Neural cell (in vitro differentiated cells): ENCODE data around the gene PLEKHG5. TPM values are rescaled to one million over a fixed set of nuclear protein-coding genes. Genes with fewer than 3 reads are reported as not detected.

Experiments
- H2AFZ ChIP-seq: fragments of 200-600, 300-800 bp; sonication (generic), shearing (Covaris generic); 2 replicates; pipeline ENCODE4 v1.6.0; 2014; ENCODE audit warnings: low read depth, mild to moderate bottlenecking, antibody characterized with exemption, low read length, moderate library complexity
- H3F3A ChIP-seq: fragments of 200-600 bp; shearing (Covaris generic); 2 replicates; pipeline ENCODE4 v1.6.1; 2016; ENCODE audit warnings: mild to moderate bottlenecking, moderate library complexity, mixed read lengths, antibody characterized with exemption, low read length; ENCODE audit not compliant: insufficient read depth, poor library complexity, severe bottlenecking
- H3K27ac ChIP-seq: fragments of 200-600, 300-800 bp; sonication (generic), shearing (Covaris generic); 2 replicates; pipeline ENCODE4 v1.5.1; 2014; ENCODE audit warnings: mild to moderate bottlenecking, low read length, moderate library complexity
- H3K27me3 ChIP-seq: fragments of 300-800, 200-600 bp; sonication (generic), shearing (Covaris generic); 2 replicates; pipeline ENCODE4 v1.6.0; 2014; ENCODE audit warnings: mild to moderate bottlenecking, low read depth, low read length, moderate library complexity; ENCODE audit not compliant: insufficient read depth
- H3K36me3 ChIP-seq: fragments of 300-800, 200-600 bp; sonication (generic), shearing (Covaris generic); 2 replicates; pipeline ENCODE4 v1.5.1; 2014; ENCODE audit warnings: mild to moderate bottlenecking, antibody characterized with exemption, low read length, moderate library complexity; ENCODE audit not compliant: insufficient read depth
- H3K4me2 ChIP-seq: fragments of 300-800, 200-600 bp; sonication (generic), shearing (Covaris generic); 2 replicates; pipeline ENCODE4 v1.6.0; 2014; ENCODE audit warnings: mild to moderate bottlenecking, low read length
- H3K4me3 ChIP-seq: fragments of 300-800, 200-600 bp; sonication (generic), shearing (Covaris generic); 2 replicates; pipeline ENCODE4 v1.5.1; 2014; ENCODE audit warnings: mild to moderate bottlenecking, low read length, moderate library complexity
- H3K79me2 ChIP-seq: fragments of 200-600 bp; shearing (Covaris generic); replicated peaks from 2 replicates; pipeline ENCODE4 v1.6.0; 2014; ENCODE audit warnings: mild to moderate bottlenecking, low read length, moderate library complexity; ENCODE audit not compliant: insufficient read depth
- H3K9ac ChIP-seq: fragments of 300-800, 200-600 bp; sonication (generic), shearing (Covaris generic); 2 replicates; pipeline ENCODE4 v1.6.1; 2016; ENCODE audit warnings: mild to moderate bottlenecking, low read length, mixed read lengths
- H3K9me2 ChIP-seq: fragments of 200-600 bp; shearing (Covaris generic); 2 replicates; pipeline ENCODE4 v1.6.1; 2016; ENCODE audit warnings: mild to moderate bottlenecking, low read length, mixed read lengths; ENCODE audit not compliant: insufficient read depth
- H3K9me3 ChIP-seq: fragments of 200-600, 300-800 bp; sonication (generic), shearing (Covaris generic); 2 replicates; pipeline ENCODE4 v1.6.1; 2016; ENCODE audit warnings: mild to moderate bottlenecking, mixed run types, low read length, moderate library complexity, mixed read lengths
- H4K20me1 ChIP-seq: fragments of 200-600 bp; shearing (Covaris generic); 2 replicates; pipeline ENCODE4 v1.6.1; 2016; ENCODE audit warnings: mild to moderate bottlenecking, mixed run types; ENCODE audit not compliant: insufficient read depth
- EP300 ChIP-seq: fragments of 450-650 bp; conservative IDR thresholded peaks from 2 replicates; pipeline ENCODE4 v1.6.1; 2014; ENCODE audit warnings: antibody characterized with exemption, mild to moderate bottlenecking, moderate library complexity; ENCODE audit not compliant: poor library complexity, severe bottlenecking
- EZH2 ChIP-seq: fragments of 200-600, 300-800 bp; shearing (Covaris generic), sonication (generic); IDR thresholded peaks from 2 replicates; pipeline ENCODE4 v1.6.1; 2014; ENCODE audit warnings: antibody characterized with exemption, low read length, borderline replicate concordance, mild to moderate bottlenecking; ENCODE audit not compliant: insufficient read depth, poor library complexity, severe bottlenecking
- MXI1 ChIP-seq: fragments of 450-650 bp; conservative IDR thresholded peaks from 2 replicates; pipeline ENCODE4 v1.6.1; 2014; ENCODE audit warnings: antibody characterized with exemption, mild to moderate bottlenecking; ENCODE audit not compliant: poor library complexity, severe bottlenecking
- POLR2AphosphoS5 ChIP-seq: IDR thresholded peaks from 2 replicates; pipeline ENCODE4 v1.6.1; 2012
- RAD21 ChIP-seq: fragments of 450-650 bp; conservative IDR thresholded peaks from 2 replicates; pipeline ENCODE4 v1.6.1; 2014; ENCODE audit warnings: antibody characterized with exemption, mild to moderate bottlenecking, moderate library complexity
- SMC3 ChIP-seq: fragments of 450-650 bp; conservative IDR thresholded peaks from 2 replicates; pipeline ENCODE4 v1.6.1; 2014; ENCODE audit warnings: antibody characterized with exemption, mild to moderate bottlenecking, moderate library complexity; ENCODE audit not compliant: poor library complexity
- TAF1 ChIP-seq: IDR thresholded peaks from 2 replicates; pipeline ENCODE4 v1.6.1; 2012; ENCODE audit warnings: low read depth
- polyA plus RNA-seq: library from polyadenylated mRNA; depleted of rRNA; stranded (reverse); fragments of >200 nt; gene quantifications from 2 replicates; pipeline ENCODE4 v1.2.3, GENCODE V29; 2014
- TF ChIP-seq, protein P1 (sequence below): IDR thresholded peaks from 2 replicates; pipeline ENCODE4 v1.6.1; 2012; ENCODE audit warnings: borderline replicate concordance
- TF ChIP-seq, protein P2 (sequence below): fragments of 450-650 bp; IDR thresholded peaks from 2 replicates; pipeline ENCODE4 v1.5.1; 2014; ENCODE audit warnings: antibody characterized with exemption, mild to moderate bottlenecking, moderate library complexity; ENCODE audit not compliant: poor library complexity, severe bottlenecking

Gene PLEKHG5
- polyA plus RNA-seq, 1 donor from 2014 or later, result 24.0 TPM

DNA sequence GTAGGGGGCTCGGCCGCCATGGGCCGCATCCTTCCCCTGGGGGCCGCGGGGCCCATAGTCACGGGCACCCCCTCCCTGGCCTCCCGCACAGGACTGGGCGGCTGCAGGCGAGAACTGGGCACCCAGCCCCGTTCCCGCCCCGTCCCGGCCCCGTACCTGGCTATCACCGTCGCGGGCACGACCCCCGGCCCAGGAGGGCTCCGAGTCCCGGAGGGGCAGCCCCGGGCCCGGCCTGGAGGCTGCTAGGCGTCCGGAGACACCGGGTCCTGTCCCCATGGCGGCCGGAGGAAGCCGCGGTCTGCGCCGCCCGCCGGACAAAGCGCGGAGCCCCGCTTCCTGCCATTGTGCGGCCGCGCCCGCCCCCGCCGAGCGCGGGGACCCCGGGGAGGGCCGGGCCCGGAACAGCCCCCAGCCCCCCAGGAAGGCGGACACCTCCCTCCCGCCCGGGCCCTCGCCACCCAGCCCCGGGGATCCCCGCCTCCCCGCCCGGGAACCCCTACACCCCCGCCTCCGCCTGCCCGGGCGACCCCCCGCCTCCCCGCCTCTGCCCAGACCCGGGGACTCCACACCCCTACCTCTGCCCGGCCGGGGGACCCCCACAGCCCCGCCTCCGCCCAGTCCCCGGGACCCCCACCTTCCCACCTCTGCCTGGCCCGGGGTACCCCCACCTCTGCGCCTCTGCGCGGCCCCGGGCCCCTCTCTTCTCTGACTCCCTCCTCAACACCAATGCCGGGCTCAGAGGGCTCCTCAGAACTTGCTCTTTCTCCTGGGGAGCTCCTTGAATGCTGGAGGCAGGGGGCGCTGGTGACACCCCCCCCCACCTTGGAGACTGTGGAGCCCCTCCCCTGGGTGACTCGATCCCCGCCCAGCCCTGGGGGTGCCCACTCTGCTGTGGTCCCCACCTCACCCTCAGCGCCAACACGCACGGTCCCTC is 6.0 kb downstream of the PLEKHG5 start:
- no peaks in the 10 kb centered on the region for H4K20me1 ChIP-seq
- H3K36me3 ChIP-seq, result no peaks in the 10 kb centered on the region
- H2AFZ ChIP-seq, result no peak overlapping the region
- H3K4me3 ChIP-seq, result peak overlapping the region; percentile 59
- no peak overlapping the region for H3K4me2 ChIP-seq
- no peak for TF ChIP-seq TAF1
- TF ChIP-seq SMC3, result no peak
- no peak for TF ChIP-seq POLR2AphosphoS5
- TF ChIP-seq MXI1, result no peak
- no peak for TF ChIP-seq RAD21
- H3K27me3 ChIP-seq, result peaks cover 13% of the 10 kb centered on the region
- H3K79me2 ChIP-seq, result no peaks in the 10 kb centered on the region
- H3K27ac ChIP-seq, result no peak overlapping the region
- no peaks in the 10 kb centered on the region for H3K9me3 ChIP-seq
- H3F3A ChIP-seq, result no peaks in the 10 kb centered on the region
- peak overlapping the region; percentile 46 for H3K9ac ChIP-seq
- no peaks in the 10 kb centered on the region for H3K9me2 ChIP-seq

DNA sequence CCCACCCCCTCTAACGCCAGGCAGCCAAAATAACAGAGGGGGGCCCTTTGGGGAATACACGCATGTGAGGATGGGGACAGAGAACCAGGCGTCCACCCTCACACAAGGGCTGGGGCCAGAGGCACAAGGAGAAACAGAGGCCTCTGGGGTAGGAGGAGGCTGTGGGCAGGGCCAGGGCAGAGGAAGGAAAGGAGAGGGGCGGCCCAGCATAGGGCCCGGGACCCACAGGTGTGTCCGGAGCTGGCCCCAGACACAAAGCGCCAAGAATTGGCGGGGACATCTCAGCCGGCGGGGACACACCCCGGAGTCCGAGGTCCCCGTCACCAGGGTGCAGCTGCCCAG is 6.7 kb downstream of the PLEKHG5 start:
- no peaks in the 10 kb centered on the region for H3F3A ChIP-seq
- peaks cover 13% of the 10 kb centered on the region for H3K27me3 ChIP-seq
- H3K4me3 ChIP-seq, result peak overlapping the region; percentile 59
- H2AFZ ChIP-seq, result no peak overlapping the region
- H3K36me3 ChIP-seq, result no peaks in the 10 kb centered on the region
- no peaks in the 10 kb centered on the region for H3K79me2 ChIP-seq
- peak overlapping the region; percentile 46 for H3K9ac ChIP-seq
- H4K20me1 ChIP-seq, result no peaks in the 10 kb centered on the region
- no peak overlapping the region for H3K27ac ChIP-seq
- no peaks in the 10 kb centered on the region for H3K9me2 ChIP-seq
- H3K9me3 ChIP-seq, result no peaks in the 10 kb centered on the region
- TF ChIP-seq SMC3, result no peak
- no peak overlapping the region for H3K4me2 ChIP-seq

DNA sequence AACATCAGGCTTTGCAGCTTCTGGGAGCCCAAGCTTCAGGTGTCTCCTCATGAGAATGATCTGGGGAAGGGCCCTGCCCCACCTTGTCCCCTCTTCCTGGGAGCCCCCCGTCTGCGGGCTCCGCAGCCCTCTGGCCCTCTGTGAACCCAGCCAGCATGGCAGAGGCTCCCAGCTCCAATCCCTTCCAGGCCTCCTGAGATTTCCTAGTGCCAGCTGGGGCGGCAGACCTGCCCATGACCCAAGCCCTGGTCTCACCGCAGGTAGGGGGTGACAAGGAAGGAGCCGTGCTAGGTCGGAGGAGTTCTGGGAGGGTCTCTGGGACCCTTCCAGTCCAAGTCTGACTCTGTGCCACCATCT is 7.7 kb downstream of the PLEKHG5 start:
- H3F3A ChIP-seq, result no peaks in the 10 kb centered on the region
- no peak overlapping the region for H3K27ac ChIP-seq
- no peaks in the 10 kb centered on the region for H3K9me2 ChIP-seq
- H3K9me3 ChIP-seq, result no peaks in the 10 kb centered on the region
- no peaks in the 10 kb centered on the region for H4K20me1 ChIP-seq
- H3K4me3 ChIP-seq, result no peak overlapping the region
- H3K36me3 ChIP-seq, result no peaks in the 10 kb centered on the region
- TF ChIP-seq SMC3, result no peak
- no peak overlapping the region for H2AFZ ChIP-seq
- no peak overlapping the region for H3K4me2 ChIP-seq
- no peaks in the 10 kb centered on the region for H3K79me2 ChIP-seq
- H3K27me3 ChIP-seq, result peaks cover 13% of the 10 kb centered on the region
- no peak overlapping the region for H3K9ac ChIP-seq

DNA sequence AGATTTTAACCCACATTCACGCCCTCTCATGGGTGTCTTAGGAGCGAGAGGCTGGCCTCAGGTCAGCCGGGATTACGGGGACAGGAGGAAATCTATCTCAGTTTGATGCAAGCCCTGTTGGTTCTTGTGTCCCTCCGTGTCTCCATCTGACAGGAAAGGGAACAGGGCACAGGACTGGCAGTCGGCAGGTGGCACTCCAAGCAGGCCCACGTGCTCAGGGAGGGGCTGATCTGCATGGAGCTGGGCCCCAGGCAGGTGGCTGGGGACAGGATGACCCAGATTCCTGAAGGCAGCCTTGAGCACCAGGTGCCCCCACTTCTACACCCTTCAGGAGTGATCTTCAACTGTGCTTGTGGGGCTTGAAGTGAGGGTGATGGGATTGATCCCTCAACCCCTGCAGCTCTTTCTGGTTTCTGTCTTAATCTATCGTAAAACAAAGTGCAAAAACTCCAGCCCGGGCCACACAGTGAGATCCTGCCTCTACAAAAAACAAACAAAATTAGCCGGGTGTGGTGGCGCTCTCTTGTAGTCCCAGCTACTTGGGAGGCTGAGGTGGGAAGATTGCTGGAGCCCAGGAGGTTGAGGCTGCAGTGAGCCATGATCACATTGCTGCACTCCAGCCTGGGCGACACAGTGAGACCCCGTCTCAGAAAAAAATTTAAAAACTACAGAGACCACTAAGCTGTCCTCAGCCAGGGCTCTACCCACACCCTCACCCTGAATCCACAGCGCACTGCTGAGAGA is 8.3 kb downstream of the PLEKHG5 start:
- no peak overlapping the region for H3K27ac ChIP-seq

More for the DNA sequence above, 8.3 kb downstream of the PLEKHG5 start:
- Histone ChIP-seq H3K27me3 (peaks cover 13% of the 10 kb centered on the region), H3K9ac (no peak overlapping the region), H3K4me2 (no peak overlapping the region), H3F3A (no peaks in the 10 kb centered on the region), H3K36me3 (no peaks in the 10 kb centered on the region), H3K4me3 (no peak overlapping the region), H2AFZ (no peak overlapping the region), H3K9me2 (no peaks in the 10 kb centered on the region), H3K9me3 (no peaks in the 10 kb centered on the region), H4K20me1 (no peaks in the 10 kb centered on the region), H3K79me2 (no peaks in the 10 kb centered on the region)
- TF ChIP-seq POLR2AphosphoS5, result no peak
- TF ChIP-seq EZH2, result no peak
- TF ChIP-seq, protein P1, sequence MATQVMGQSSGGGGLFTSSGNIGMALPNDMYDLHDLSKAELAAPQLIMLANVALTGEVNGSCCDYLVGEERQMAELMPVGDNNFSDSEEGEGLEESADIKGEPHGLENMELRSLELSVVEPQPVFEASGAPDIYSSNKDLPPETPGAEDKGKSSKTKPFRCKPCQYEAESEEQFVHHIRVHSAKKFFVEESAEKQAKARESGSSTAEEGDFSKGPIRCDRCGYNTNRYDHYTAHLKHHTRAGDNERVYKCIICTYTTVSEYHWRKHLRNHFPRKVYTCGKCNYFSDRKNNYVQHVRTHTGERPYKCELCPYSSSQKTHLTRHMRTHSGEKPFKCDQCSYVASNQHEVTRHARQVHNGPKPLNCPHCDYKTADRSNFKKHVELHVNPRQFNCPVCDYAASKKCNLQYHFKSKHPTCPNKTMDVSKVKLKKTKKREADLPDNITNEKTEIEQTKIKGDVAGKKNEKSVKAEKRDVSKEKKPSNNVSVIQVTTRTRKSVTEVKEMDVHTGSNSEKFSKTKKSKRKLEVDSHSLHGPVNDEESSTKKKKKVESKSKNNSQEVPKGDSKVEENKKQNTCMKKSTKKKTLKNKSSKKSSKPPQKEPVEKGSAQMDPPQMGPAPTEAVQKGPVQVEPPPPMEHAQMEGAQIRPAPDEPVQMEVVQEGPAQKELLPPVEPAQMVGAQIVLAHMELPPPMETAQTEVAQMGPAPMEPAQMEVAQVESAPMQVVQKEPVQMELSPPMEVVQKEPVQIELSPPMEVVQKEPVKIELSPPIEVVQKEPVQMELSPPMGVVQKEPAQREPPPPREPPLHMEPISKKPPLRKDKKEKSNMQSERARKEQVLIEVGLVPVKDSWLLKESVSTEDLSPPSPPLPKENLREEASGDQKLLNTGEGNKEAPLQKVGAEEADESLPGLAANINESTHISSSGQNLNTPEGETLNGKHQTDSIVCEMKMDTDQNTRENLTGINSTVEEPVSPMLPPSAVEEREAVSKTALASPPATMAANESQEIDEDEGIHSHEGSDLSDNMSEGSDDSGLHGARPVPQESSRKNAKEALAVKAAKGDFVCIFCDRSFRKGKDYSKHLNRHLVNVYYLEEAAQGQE, result no peak
- TF ChIP-seq EP300, result no peak
- no peak for TF ChIP-seq TAF1
- no peak for TF ChIP-seq MXI1
- no peak for TF ChIP-seq SMC3
- TF ChIP-seq RAD21, result no peak
- TF ChIP-seq, protein P2, sequence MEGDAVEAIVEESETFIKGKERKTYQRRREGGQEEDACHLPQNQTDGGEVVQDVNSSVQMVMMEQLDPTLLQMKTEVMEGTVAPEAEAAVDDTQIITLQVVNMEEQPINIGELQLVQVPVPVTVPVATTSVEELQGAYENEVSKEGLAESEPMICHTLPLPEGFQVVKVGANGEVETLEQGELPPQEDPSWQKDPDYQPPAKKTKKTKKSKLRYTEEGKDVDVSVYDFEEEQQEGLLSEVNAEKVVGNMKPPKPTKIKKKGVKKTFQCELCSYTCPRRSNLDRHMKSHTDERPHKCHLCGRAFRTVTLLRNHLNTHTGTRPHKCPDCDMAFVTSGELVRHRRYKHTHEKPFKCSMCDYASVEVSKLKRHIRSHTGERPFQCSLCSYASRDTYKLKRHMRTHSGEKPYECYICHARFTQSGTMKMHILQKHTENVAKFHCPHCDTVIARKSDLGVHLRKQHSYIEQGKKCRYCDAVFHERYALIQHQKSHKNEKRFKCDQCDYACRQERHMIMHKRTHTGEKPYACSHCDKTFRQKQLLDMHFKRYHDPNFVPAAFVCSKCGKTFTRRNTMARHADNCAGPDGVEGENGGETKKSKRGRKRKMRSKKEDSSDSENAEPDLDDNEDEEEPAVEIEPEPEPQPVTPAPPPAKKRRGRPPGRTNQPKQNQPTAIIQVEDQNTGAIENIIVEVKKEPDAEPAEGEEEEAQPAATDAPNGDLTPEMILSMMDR, result no peak
